Measurements from ENCODE around the gene DDI2.
A peak's percentile ranks its signal among the peaks of the same experiment; 100 is the strongest.
"Not testable (repeated sequence)": the region's sequence is repeated elsewhere in the genome, so short reads cannot be mapped to it uniquely, and the experiment has no call there.

The DDI2 gene

GRCh38 chr1:15628003-15628402 is 10.7 kb downstream of the DDI2 start:
- FAIRE-seq (no peak), DNase-seq (ENCODE audit: extremely low spot score, insufficient read length, low read depth) (no peak)

- FAIRE-seq (no peak), DNase-seq (ENCODE audit: extremely low spot score, insufficient read length, low read depth) (no peak)
Observed at GRCh38 chr1:15633756-15634420, 16.6 kb downstream of the DDI2 start.

- DNase-seq (ENCODE audit: extremely low spot score, insufficient read length, low read depth) = no peak
- no peak for FAIRE-seq
Observed at GRCh38 chr1:15636436-15636835, 19.2 kb downstream of the DDI2 start.

GRCh38 chr1:15637826-15638225 is 20.6 kb downstream of the DDI2 start:
- no peak for FAIRE-seq

GRCh38 chr1:15639262-15639661 is 22.0 kb downstream of the DDI2 start:
- no peak for FAIRE-seq

More at GRCh38 chr1:15637826-15638225, 20.6 kb downstream of the DDI2 start:
- DNase-seq (ENCODE audit: extremely low spot score, insufficient read length, low read depth) = no peak

GRCh38 chr1:15639931-15640330 is 22.7 kb downstream of the DDI2 start:
- DNase-seq (ENCODE audit: extremely low spot score, insufficient read length, low read depth) (no peak), FAIRE-seq (no peak)

More at GRCh38 chr1:15639262-15639661, 22.0 kb downstream of the DDI2 start:
- no peak for DNase-seq (ENCODE audit: extremely low spot score, insufficient read length, low read depth)

- no peak for DNase-seq (ENCODE audit: extremely low spot score, insufficient read length, low read depth)
- no peak for FAIRE-seq
Observed at GRCh38 chr1:15640667-15641066, 23.4 kb downstream of the DDI2 start.

- DNase-seq (ENCODE audit: extremely low spot score, insufficient read length, low read depth) = no peak
- FAIRE-seq = no peak
Observed at GRCh38 chr1:15649937-15650336, 32.7 kb downstream of the DDI2 start.

GRCh38 chr1:15650433-15650832 is 33.2 kb downstream of the DDI2 start:
- DNase-seq (ENCODE audit: extremely low spot score, insufficient read length, low read depth) (no peak), FAIRE-seq (no peak)

GRCh38 chr1:15652130-15652529 is 34.9 kb downstream of the DDI2 start:
- FAIRE-seq; DNase-seq (ENCODE audit: extremely low spot score, insufficient read length, low read depth): not testable (repeated sequence)

- no peak for DNase-seq (ENCODE audit: extremely low spot score, insufficient read length, low read depth)
- FAIRE-seq = no peak
Observed at GRCh38 chr1:15654091-15654690, 36.9 kb downstream of the DDI2 start.

GRCh38 chr1:15656464-15656863 is 39.2 kb downstream of the DDI2 start:
- FAIRE-seq (no peak), DNase-seq (ENCODE audit: extremely low spot score, insufficient read length, low read depth) (no peak)

- FAIRE-seq (no peak), DNase-seq (ENCODE audit: extremely low spot score, insufficient read length, low read depth) (no peak)
Observed at GRCh38 chr1:15657021-15657420, 39.8 kb downstream of the DDI2 start.

GRCh38 chr1:15660151-15660550 is 42.9 kb downstream of the DDI2 start:
- FAIRE-seq = no peak
- no peak for DNase-seq (ENCODE audit: extremely low spot score, insufficient read length, low read depth)

- DNase-seq (ENCODE audit: extremely low spot score, insufficient read length, low read depth) = no peak
- FAIRE-seq = no peak
Observed at GRCh38 chr1:15662477-15662876, 45.2 kb downstream of the DDI2 start.

GRCh38 chr1:15663925-15664324 is 46.7 kb downstream of the DDI2 start:
- FAIRE-seq = no peak

GRCh38 chr1:15667362-15667761 is 50.1 kb downstream of the DDI2 start:
- FAIRE-seq (peak; percentile 9), DNase-seq (ENCODE audit: extremely low spot score, insufficient read length, low read depth) (no peak)

More at GRCh38 chr1:15663925-15664324, 46.7 kb downstream of the DDI2 start:
- no peak for DNase-seq (ENCODE audit: extremely low spot score, insufficient read length, low read depth)

- DNase-seq (ENCODE audit: extremely low spot score, insufficient read length, low read depth) (no peak), FAIRE-seq (no peak)
Observed at GRCh38 chr1:15668089-15668754, 51.0 kb downstream of the DDI2 start.

GRCh38 chr1:15669074-15669473 is 51.8 kb downstream of the DDI2 start:
- FAIRE-seq (no peak), DNase-seq (ENCODE audit: extremely low spot score, insufficient read length, low read depth) (no peak)

GRCh38 chr1:15669864-15670263 is 52.6 kb downstream of the DDI2 start:
- no peak for DNase-seq (ENCODE audit: extremely low spot score, insufficient read length, low read depth)
- FAIRE-seq = no peak

GRCh38 chr1:15671430-15671829 is 54.2 kb downstream of the DDI2 start:
- DNase-seq (ENCODE audit: extremely low spot score, insufficient read length, low read depth) (no peak), FAIRE-seq (no peak)
